H7 (cell line): ENCODE results near the gene KRTAP10-6. TPM values are rescaled to one million over a fixed set of nuclear protein-coding genes. Genes with fewer than 3 reads are reported as not detected.
"Not testable (repeated sequence)": the region's sequence is repeated elsewhere in the genome, so short reads cannot be mapped to it uniquely, and the experiment has no call there.

ENCODE experiments used
- DNase-seq: peaks from one replicate; pipeline ENCODE4 v3.0.0; 2012
- H3K27me3 ChIP-seq: 2 replicates; pipeline ENCODE4 v1.6.0; 2011; ENCODE audit warnings: mild to moderate bottlenecking, low read length; ENCODE audit not compliant: control insufficient read depth, insufficient read depth
- H3K36me3 ChIP-seq: replicated peaks from 2 replicates; pipeline ENCODE4 v1.5.1; 2011; ENCODE audit warnings: low read length; ENCODE audit not compliant: control insufficient read depth, insufficient read depth
- H3K4me3 ChIP-seq: 2 replicates; pipeline ENCODE4 v1.5.1; 2011; ENCODE audit warnings: low read depth, mild to moderate bottlenecking, control low read depth, low read length, moderate library complexity; ENCODE audit not compliant: insufficient read depth
- total RNA-seq: library from RNA; depleted of rRNA; stranded (reverse); fragments of >200 nt; shearing (Covaris generic); gene quantifications from 2 replicates; pipeline ENCODE4 v1.2.3, GENCODE V29; 2014

The KRTAP10-6 gene
- total RNA-seq, 1 experiment from 2014 or later, result not detected

- no peak overlapping the region for H3K4me3 ChIP-seq
- no peaks in the 10 kb centered on the region for H3K36me3 ChIP-seq
- H3K27me3 ChIP-seq, result no peaks in the 10 kb centered on the region
- DNase-seq, result peak; percentile 46
Observed at GRCh38 chr21:44569861-44570517, 22.3 kb downstream of the KRTAP10-6 start.

GRCh38 chr21:44568667-44569556, 23.4 kb downstream of the KRTAP10-6 start:
- Histone ChIP-seq H3K4me3 (no peak overlapping the region), H3K27me3 (no peaks in the 10 kb centered on the region), H3K36me3 (no peaks in the 10 kb centered on the region)
- DNase-seq, result peak; percentile 49

- no peak for DNase-seq
- H3K4me3 ChIP-seq, result no peak overlapping the region
- H3K27me3 ChIP-seq, result no peaks in the 10 kb centered on the region
- H3K36me3 ChIP-seq, result no peaks in the 10 kb centered on the region
Observed at GRCh38 chr21:44568261-44568660, 24.0 kb downstream of the KRTAP10-6 start.

- Histone ChIP-seq H3K4me3 (no peak overlapping the region), H3K27me3 (no peaks in the 10 kb centered on the region), H3K36me3 (no peaks in the 10 kb centered on the region)
- peak; percentile 34 for DNase-seq
Observed at GRCh38 chr21:44567481-44568171, 24.7 kb downstream of the KRTAP10-6 start.

GRCh38 chr21:44566403-44566802, 25.9 kb downstream of the KRTAP10-6 start:
- DNase-seq, result no peak

GRCh38 chr21:44564886-44565598, 27.3 kb downstream of the KRTAP10-6 start:
- DNase-seq, result no peak
- Histone ChIP-seq H3K27me3 (no peaks in the 10 kb centered on the region), H3K36me3 (no peaks in the 10 kb centered on the region), H3K4me3 (no peak overlapping the region)

More at GRCh38 chr21:44566403-44566802, 25.9 kb downstream of the KRTAP10-6 start:
- Histone ChIP-seq H3K27me3 (no peaks in the 10 kb centered on the region), H3K36me3 (no peaks in the 10 kb centered on the region), H3K4me3 (no peak overlapping the region)

- no peak for DNase-seq
- no peak overlapping the region for H3K4me3 ChIP-seq
- H3K27me3 ChIP-seq, result no peaks in the 10 kb centered on the region
- no peaks in the 10 kb centered on the region for H3K36me3 ChIP-seq
Observed at GRCh38 chr21:44564099-44564498, 28.2 kb downstream of the KRTAP10-6 start.

GRCh38 chr21:44558695-44559094, 33.6 kb downstream of the KRTAP10-6 start, which contains the start of gene KRTAP10-3:
KRTAP10-3 (minus strand) TSS chr21:44558795; CDS start chr21:44558715, 80 bp downstream.
- DNase-seq, result peak; percentile 20
- Histone ChIP-seq H3K36me3 (no peaks in the 10 kb centered on the region), H3K27me3 (no peaks in the 10 kb centered on the region), H3K4me3 (no peak within 1 kb of the TSS)

GRCh38 chr21:44558329-44558675, 34.0 kb downstream of the KRTAP10-6 start:
- H3K36me3 ChIP-seq, DNase-seq, H3K27me3 ChIP-seq, H3K4me3 ChIP-seq: not testable (repeated sequence)

GRCh38 chr21:44557491-44558328, 34.6 kb downstream of the KRTAP10-6 start:
- DNase-seq, result peak; percentile 66
- Histone ChIP-seq H3K36me3 (no peaks in the 10 kb centered on the region), H3K4me3 (no peak overlapping the region), H3K27me3 (no peaks in the 10 kb centered on the region)

- DNase-seq, result peak; percentile 16
- no peak overlapping the region for H3K4me3 ChIP-seq
Observed at GRCh38 chr21:44556879-44557278, 35.4 kb downstream of the KRTAP10-6 start.

GRCh38 chr21:44555200-44555875, 37.0 kb downstream of the KRTAP10-6 start:
- peak; percentile 51 for DNase-seq

More at GRCh38 chr21:44556879-44557278, 35.4 kb downstream of the KRTAP10-6 start:
- no peaks in the 10 kb centered on the region for H3K36me3 ChIP-seq
- H3K27me3 ChIP-seq, result no peaks in the 10 kb centered on the region

GRCh38 chr21:44552681-44553080, 39.6 kb downstream of the KRTAP10-6 start:
- H3K4me3 ChIP-seq, result no peak overlapping the region
- no peaks in the 10 kb centered on the region for H3K27me3 ChIP-seq
- DNase-seq, result no peak
- H3K36me3 ChIP-seq, result no peaks in the 10 kb centered on the region

More at GRCh38 chr21:44555200-44555875, 37.0 kb downstream of the KRTAP10-6 start:
- no peaks in the 10 kb centered on the region for H3K36me3 ChIP-seq
- no peaks in the 10 kb centered on the region for H3K27me3 ChIP-seq
- H3K4me3 ChIP-seq, result no peak overlapping the region
